Nephron progenitor cell (in vitro differentiated cells): Measurements from ENCODE around the gene ERC2.

Experiments used
- DNase-seq: peaks from one replicate; pipeline ENCODE4 v3.0.0; 2021
- H3K27ac Mint-ChIP-seq: 2 replicates; pipeline ENCODE4 v1.8.0; 2021; ENCODE audit warnings: mild to moderate bottlenecking, moderate library complexity, mixed read lengths
- H3K27me3 Mint-ChIP-seq: 2 replicates; pipeline ENCODE4 v1.8.0; 2021; ENCODE audit warnings: mild to moderate bottlenecking, low read depth, mixed read lengths; ENCODE audit not compliant: poor library complexity
- H3K36me3 Mint-ChIP-seq: 2 replicates; pipeline ENCODE4 v1.8.0; 2021; ENCODE audit warnings: low read depth, mixed read lengths
- H3K4me1 Mint-ChIP-seq: 2 replicates; pipeline ENCODE4 v1.8.0; 2021; ENCODE audit warnings: mixed read lengths
- H3K4me3 Mint-ChIP-seq: 2 replicates; pipeline ENCODE4 v1.8.0; 2021; ENCODE audit warnings: mild to moderate bottlenecking, moderate library complexity, mixed read lengths
- H3K9me3 Mint-ChIP-seq: 2 replicates; pipeline ENCODE4 v1.8.0; 2021; ENCODE audit warnings: mild to moderate bottlenecking, moderate library complexity, mixed read lengths
- CTCF ChIP-seq: fragments of 200-600 bp; sonication (generic); IDR thresholded peaks from 2 replicates; pipeline ENCODE4 v1.5.0; 2021; ENCODE audit warnings: antibody characterized with exemption

Gene ERC2

GRCh38 chr3:56173601-56174000 lies 294.7 kb downstream of the ERC2 start:
- no peaks in the 10 kb centered on the region for H3K36me3 Mint-ChIP-seq
- no peak overlapping the region for H3K27ac Mint-ChIP-seq
- H3K27me3 Mint-ChIP-seq: peaks cover 3% of the 10 kb centered on the region
- H3K4me3 Mint-ChIP-seq: no peak overlapping the region
- peaks cover 3% of the 10 kb centered on the region for H3K9me3 Mint-ChIP-seq
- TF ChIP-seq CTCF: no peak
- no peaks in the 10 kb centered on the region for H3K4me1 Mint-ChIP-seq
- DNase-seq: no peak

- Mint-ChIP-seq H3K27ac (no peak overlapping the region), H3K4me1 (no peaks in the 10 kb centered on the region), H3K36me3 (peaks cover 19% of the 10 kb centered on the region), H3K4me3 (no peak overlapping the region), H3K27me3 (peaks cover 4% of the 10 kb centered on the region), H3K9me3 (peaks cover 42% of the 10 kb centered on the region)
- DNase-seq: no peak
- TF ChIP-seq CTCF: no peak
Observed at GRCh38 chr3:56164436-56164835, 303.8 kb downstream of the ERC2 start.

- no peak for TF ChIP-seq CTCF
- Mint-ChIP-seq H3K27ac (peak overlapping the region; percentile 79), H3K4me1 (no peaks in the 10 kb centered on the region), H3K4me3 (no peak overlapping the region), H3K36me3 (peaks cover 10% of the 10 kb centered on the region), H3K9me3 (peaks cover 32% of the 10 kb centered on the region), H3K27me3 (peaks cover 7% of the 10 kb centered on the region)
- no peak for DNase-seq
Observed at GRCh38 chr3:56157693-56158362, 310.4 kb downstream of the ERC2 start.

- H3K4me3 Mint-ChIP-seq: no peak overlapping the region
- H3K9me3 Mint-ChIP-seq: peaks cover 4% of the 10 kb centered on the region
- peaks cover 2% of the 10 kb centered on the region for H3K27me3 Mint-ChIP-seq
- H3K4me1 Mint-ChIP-seq: no peaks in the 10 kb centered on the region
- H3K36me3 Mint-ChIP-seq: no peaks in the 10 kb centered on the region
- DNase-seq: no peak
- TF ChIP-seq CTCF: no peak
- H3K27ac Mint-ChIP-seq: no peak overlapping the region
Observed at GRCh38 chr3:56154297-56154696, 314.0 kb downstream of the ERC2 start.

- TF ChIP-seq CTCF: no peak
- Mint-ChIP-seq H3K27me3 (no peaks in the 10 kb centered on the region), H3K27ac (no peak overlapping the region), H3K4me1 (peaks cover 11% of the 10 kb centered on the region), H3K9me3 (no peaks in the 10 kb centered on the region), H3K4me3 (no peak overlapping the region), H3K36me3 (no peaks in the 10 kb centered on the region)
- DNase-seq: no peak
Observed at GRCh38 chr3:56147354-56147753, 320.9 kb downstream of the ERC2 start.

- no peaks in the 10 kb centered on the region for H3K36me3 Mint-ChIP-seq
- H3K4me1 Mint-ChIP-seq: peaks cover 11% of the 10 kb centered on the region
- no peak overlapping the region for H3K27ac Mint-ChIP-seq
- no peaks in the 10 kb centered on the region for H3K27me3 Mint-ChIP-seq
- no peak overlapping the region for H3K4me3 Mint-ChIP-seq
- DNase-seq: no peak
- TF ChIP-seq CTCF: no peak
- no peaks in the 10 kb centered on the region for H3K9me3 Mint-ChIP-seq
Observed at GRCh38 chr3:56145410-56145809, 322.9 kb downstream of the ERC2 start.
